IMR-90 (cell line): Measurements from ENCODE around the gene DSCAML1.

Experiments used
- CTCF ChIP-seq: conservative IDR thresholded peaks from 2 replicates; pipeline ENCODE4 v1.5.1; 2012; ENCODE audit warnings: mild to moderate bottlenecking, low read depth, low read length, improper control_type of control experiment
- MAFK ChIP-seq: IDR thresholded peaks from 2 replicates; pipeline ENCODE4 v1.6.1; 2012; ENCODE audit warnings: low read depth, low read length, improper control_type of control experiment
- MXI1 ChIP-seq: IDR thresholded peaks from 2 replicates; pipeline ENCODE4 v1.6.1; 2012; ENCODE audit warnings: low read depth, mild to moderate bottlenecking, low read length, moderate library complexity, borderline replicate concordance
- POLR2A ChIP-seq: IDR thresholded peaks from 2 replicates; pipeline ENCODE4 v1.6.1; 2012; ENCODE audit warnings: mild to moderate bottlenecking, low read depth, low read length
- RAD21 ChIP-seq: IDR thresholded peaks from 2 replicates; pipeline ENCODE4 v1.6.1; 2012; ENCODE audit warnings: low read length, improper control_type of control experiment
- RCOR1 ChIP-seq: IDR thresholded peaks from 2 replicates; pipeline ENCODE4 v1.6.1; 2012; ENCODE audit warnings: mild to moderate bottlenecking, low read length, improper control_type of control experiment; ENCODE audit not compliant: insufficient replicate concordance
- RFX5 ChIP-seq: IDR thresholded peaks from 2 replicates; pipeline ENCODE4 v1.8.0; 2012; ENCODE audit warnings: low read depth, mild to moderate bottlenecking, low read length, moderate library complexity
- SMC3 ChIP-seq: fragments of 150-350 bp; IDR thresholded peaks from 2 replicates; pipeline ENCODE4 v1.6.1; 2016; ENCODE audit warnings: low read depth, mild to moderate bottlenecking, antibody characterized with exemption, low read length, moderate library complexity
- TF ChIP-seq, protein P1 (sequence below): fragments of 150-350 bp; IDR thresholded peaks from 2 replicates; pipeline ENCODE4 v1.6.1; 2017; ENCODE audit warnings: mild to moderate bottlenecking, antibody characterized with exemption, low read length, low read depth

DNA sequence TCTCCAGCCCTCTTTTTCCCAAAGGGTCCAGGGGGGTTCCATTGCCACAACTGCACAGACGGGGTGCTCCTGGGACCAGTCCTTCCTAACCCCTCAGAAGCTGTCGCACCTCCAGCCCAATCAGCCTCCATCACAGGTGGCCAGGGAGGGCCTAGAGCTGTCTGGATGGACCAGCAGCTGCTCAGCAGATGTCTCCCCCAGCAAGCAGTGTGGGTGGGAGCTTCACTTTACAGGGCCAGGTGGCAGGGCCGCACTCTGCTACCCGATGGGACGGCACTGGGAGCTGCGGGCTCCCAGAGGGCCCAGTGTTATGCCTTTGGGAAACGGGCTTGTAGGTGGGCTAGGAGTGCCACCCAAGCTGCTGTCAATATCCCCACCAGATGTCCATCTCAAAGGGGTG lies 120.5 kb downstream of the DSCAML1 start:
- TF ChIP-seq CTCF (no peak), MXI1 (no peak), POLR2A (no peak), RCOR1 (no peak), SMC3 (no peak), RAD21 (no peak), MAFK (no peak), RFX5 (no peak)
- TF ChIP-seq, protein P1, sequence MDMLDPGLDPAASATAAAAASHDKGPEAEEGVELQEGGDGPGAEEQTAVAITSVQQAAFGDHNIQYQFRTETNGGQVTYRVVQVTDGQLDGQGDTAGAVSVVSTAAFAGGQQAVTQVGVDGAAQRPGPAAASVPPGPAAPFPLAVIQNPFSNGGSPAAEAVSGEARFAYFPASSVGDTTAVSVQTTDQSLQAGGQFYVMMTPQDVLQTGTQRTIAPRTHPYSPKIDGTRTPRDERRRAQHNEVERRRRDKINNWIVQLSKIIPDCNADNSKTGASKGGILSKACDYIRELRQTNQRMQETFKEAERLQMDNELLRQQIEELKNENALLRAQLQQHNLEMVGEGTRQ: no peak
